PC-9 (cell line): Measurements from ENCODE around the gene CABLES2. TPM values are rescaled to one million over a fixed set of nuclear protein-coding genes. Genes with fewer than 3 reads are reported as not detected.
A peak's percentile ranks its signal among the peaks of the same experiment; 100 is the strongest.

ENCODE experiments used
- BruUV-seq: library from RNA; stranded (reverse); fragments of 400-500 nt; replicated peaks from 2 replicates; lab custom pipeline; 2021; lab: Mats Ljungman, UMichigan
- CTCF ChIA-PET: fragments of 300-600 bp; sonication (Branson Sonifier 250); formaldehyde crosslinking; loops from one replicate; lab custom pipeline; 2022; ENCODE audit warnings: antibody characterized with exemption; lab: Charles Lee
- POLR2A ChIA-PET: fragments of 300-600 bp; sonication (Branson Sonifier 250); formaldehyde crosslinking; loops from one replicate; lab custom pipeline; 2022; ENCODE audit warnings: antibody characterized with exemption; ENCODE audit not compliant: unreplicated experiment; lab: Charles Lee
- DNase-seq, 2 experiments: peaks; one replicate each; pipeline versions ENCODE4 v3.0.0 to v3.0.0-alpha.2; 2015 to 2022; ENCODE audit warnings: mixed read lengths in 1 of 2
- H2AFZ ChIP-seq: fragments of 200-600 bp; sonication (generic); 2 replicates; pipeline ENCODE4 v1.8.1; 2017; ENCODE audit warnings: antibody characterized with exemption
- H3F3A ChIP-seq: fragments of 200-600 bp; sonication (generic); 2 replicates; pipeline ENCODE4 v1.8.1; 2017; ENCODE audit warnings: antibody characterized with exemption, mild to moderate bottlenecking, low read depth; ENCODE audit not compliant: insufficient read depth
- H3K27ac ChIP-seq: fragments of 200-600 bp; sonication (generic); 2 replicates; pipeline ENCODE4 v1.6.1; 2016; ENCODE audit warnings: mixed run types
- H3K27me3 ChIP-seq: fragments of 200-600 bp; sonication (generic); 2 replicates; pipeline ENCODE4 v1.6.1; 2016; ENCODE audit warnings: low read depth, mixed run types; ENCODE audit not compliant: insufficient read depth
- H3K36me3 ChIP-seq: fragments of 200-600 bp; sonication (generic); 2 replicates; pipeline ENCODE4 v1.6.1; 2016; ENCODE audit warnings: low read depth, mixed run types
- H3K4me1 ChIP-seq: fragments of 200-600 bp; sonication (generic); replicated peaks from 2 replicates; pipeline ENCODE4 v1.6.1; 2016; ENCODE audit warnings: mixed run types; ENCODE audit not compliant: insufficient read depth
- H3K4me2 ChIP-seq: fragments of 200-600 bp; sonication (generic); 2 replicates; pipeline ENCODE4 v1.6.1; 2017; ENCODE audit warnings: mixed run types
- H3K4me3 ChIP-seq: fragments of 200-600 bp; sonication (generic); 2 replicates; pipeline ENCODE4 v1.6.1; 2016; ENCODE audit warnings: mixed run types
- H3K79me2 ChIP-seq: fragments of 200-600 bp; sonication (generic); 2 replicates; pipeline ENCODE4 v1.6.1; 2017; ENCODE audit warnings: low read depth, mixed run types
- H3K9me2 ChIP-seq: fragments of 200-600 bp; sonication (generic); 2 replicates; pipeline ENCODE4 v1.8.1; 2017; ENCODE audit warnings: mild to moderate bottlenecking; ENCODE audit not compliant: insufficient read depth
- H3K9me3 ChIP-seq: fragments of 200-600 bp; sonication (generic); 2 replicates; pipeline ENCODE4 v1.8.1; 2016; ENCODE audit warnings: low read depth; ENCODE audit not compliant: insufficient read depth
- H4K20me1 ChIP-seq: fragments of 200-600 bp; sonication (generic); 2 replicates; pipeline ENCODE4 v1.8.1; 2017; ENCODE audit not compliant: insufficient read depth
- EZH2 ChIP-seq: fragments of 200-600 bp; sonication (generic); IDR thresholded peaks from 2 replicates; pipeline ENCODE4 v1.8.0; 2017; ENCODE audit warnings: antibody characterized with exemption, low read depth
- intact Hi-C: fragments of 100-400 bp; cut with micrococcal nuclease; formaldehyde crosslinking; loops from one replicate; pipeline ENCODE4 v1.10.0; 2022; ENCODE audit not compliant: unreplicated experiment
- total RNA-seq: library from RNA; stranded (reverse); gene quantifications from 2 replicates; pipeline ENCODE4 v1.2.3, GENCODE V29; 2021
- TF ChIP-seq, protein P1 (sequence below): fragments of 200-600 bp; sonication (generic); conservative IDR thresholded peaks from 2 replicates; pipeline ENCODE4 v1.6.1; 2017; ENCODE audit warnings: mixed run types, antibody characterized with exemption, mild to moderate bottlenecking, moderate library complexity

Gene CABLES2
- total RNA-seq, 1 experiment from 2014 or later: 14.1 TPM

DNA sequence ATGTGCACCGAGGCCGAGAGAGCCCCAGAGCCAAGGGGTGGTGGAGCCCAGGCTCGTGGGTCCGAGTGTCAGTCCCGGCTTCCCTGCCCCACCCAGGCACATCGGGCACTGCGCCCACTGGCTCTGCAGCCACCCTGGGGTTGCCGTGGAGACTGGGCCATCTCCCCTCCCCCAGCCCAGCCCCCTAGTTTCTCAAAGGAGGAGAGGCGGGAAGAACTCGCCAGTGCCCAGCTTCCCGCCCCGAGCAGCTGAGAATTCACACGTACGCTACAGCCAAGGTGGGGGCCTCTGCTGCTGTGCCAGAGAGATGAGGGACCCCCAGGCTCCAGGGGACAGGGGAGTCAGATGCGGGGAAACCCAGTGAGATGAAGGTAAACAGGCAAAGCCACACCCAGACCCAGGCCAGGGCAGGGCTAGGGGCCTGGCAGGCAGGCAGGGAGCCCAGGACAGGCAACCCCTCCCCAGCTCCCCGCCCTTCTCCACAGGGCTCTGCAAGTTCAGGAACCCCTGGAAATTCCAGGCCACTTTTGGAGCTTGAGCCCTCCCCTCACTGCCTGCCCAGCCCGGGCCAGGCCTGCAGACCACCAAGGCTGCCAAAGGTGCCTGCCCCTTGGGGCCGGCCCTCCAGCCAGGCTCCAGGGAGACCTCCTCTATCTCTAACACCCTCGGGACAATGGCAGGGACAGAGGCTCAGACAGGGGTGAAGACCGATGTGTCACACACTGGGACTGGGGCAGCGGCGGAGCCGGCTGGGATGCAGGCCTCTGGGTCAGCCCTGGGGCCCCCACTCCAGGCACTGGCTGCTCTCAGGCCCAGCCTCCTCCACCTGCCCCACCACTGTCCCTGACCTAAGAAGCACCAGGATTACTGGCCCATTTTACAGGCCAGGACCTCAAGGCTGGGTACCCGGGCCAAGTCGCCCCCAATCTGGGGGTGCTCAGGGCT is 46.0 kb downstream of the CABLES2 start:
- no peaks in the 10 kb centered on the region for H3K9me3 ChIP-seq
- H3K4me2 ChIP-seq: peak overlapping the region; percentile 96
- H3K27ac ChIP-seq: peak overlapping the region; percentile 92
- H3K27me3 ChIP-seq: no peaks in the 10 kb centered on the region
- intact Hi-C loops: no loop called here
- H3K36me3 ChIP-seq: 0 out of 2 replicates have a peak, but pooled peaks cover 5% of the 10 kb centered on the region
- H3K4me1 ChIP-seq: peaks cover 74% of the 10 kb centered on the region
- CTCF ChIA-PET: no interaction called here
- H3K4me3 ChIP-seq: peak overlapping the region; percentile 78
- peak; percentile 70 to 89 for DNase-seq
- TF ChIP-seq, protein P1, sequence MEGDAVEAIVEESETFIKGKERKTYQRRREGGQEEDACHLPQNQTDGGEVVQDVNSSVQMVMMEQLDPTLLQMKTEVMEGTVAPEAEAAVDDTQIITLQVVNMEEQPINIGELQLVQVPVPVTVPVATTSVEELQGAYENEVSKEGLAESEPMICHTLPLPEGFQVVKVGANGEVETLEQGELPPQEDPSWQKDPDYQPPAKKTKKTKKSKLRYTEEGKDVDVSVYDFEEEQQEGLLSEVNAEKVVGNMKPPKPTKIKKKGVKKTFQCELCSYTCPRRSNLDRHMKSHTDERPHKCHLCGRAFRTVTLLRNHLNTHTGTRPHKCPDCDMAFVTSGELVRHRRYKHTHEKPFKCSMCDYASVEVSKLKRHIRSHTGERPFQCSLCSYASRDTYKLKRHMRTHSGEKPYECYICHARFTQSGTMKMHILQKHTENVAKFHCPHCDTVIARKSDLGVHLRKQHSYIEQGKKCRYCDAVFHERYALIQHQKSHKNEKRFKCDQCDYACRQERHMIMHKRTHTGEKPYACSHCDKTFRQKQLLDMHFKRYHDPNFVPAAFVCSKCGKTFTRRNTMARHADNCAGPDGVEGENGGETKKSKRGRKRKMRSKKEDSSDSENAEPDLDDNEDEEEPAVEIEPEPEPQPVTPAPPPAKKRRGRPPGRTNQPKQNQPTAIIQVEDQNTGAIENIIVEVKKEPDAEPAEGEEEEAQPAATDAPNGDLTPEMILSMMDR: no peak
- no peak for TF ChIP-seq EZH2
- H3K9me2 ChIP-seq: no peaks in the 10 kb centered on the region
- peaks cover 26% of the 10 kb centered on the region for H4K20me1 ChIP-seq
- POLR2A ChIA-PET: interaction anchor here (0.6 to 2.3 kb wide), 3 partner anchors 11 to 33 kb away, joined by 5 to 21 read pairs (median 5); no protein-coding TSS in a partner anchor
- no peak overlapping the region for H2AFZ ChIP-seq
- no TSS peak for BruUV-seq
- H3F3A ChIP-seq: peaks cover 67% of the 10 kb centered on the region
- peaks cover 85% of the 10 kb centered on the region for H3K79me2 ChIP-seq

DNA sequence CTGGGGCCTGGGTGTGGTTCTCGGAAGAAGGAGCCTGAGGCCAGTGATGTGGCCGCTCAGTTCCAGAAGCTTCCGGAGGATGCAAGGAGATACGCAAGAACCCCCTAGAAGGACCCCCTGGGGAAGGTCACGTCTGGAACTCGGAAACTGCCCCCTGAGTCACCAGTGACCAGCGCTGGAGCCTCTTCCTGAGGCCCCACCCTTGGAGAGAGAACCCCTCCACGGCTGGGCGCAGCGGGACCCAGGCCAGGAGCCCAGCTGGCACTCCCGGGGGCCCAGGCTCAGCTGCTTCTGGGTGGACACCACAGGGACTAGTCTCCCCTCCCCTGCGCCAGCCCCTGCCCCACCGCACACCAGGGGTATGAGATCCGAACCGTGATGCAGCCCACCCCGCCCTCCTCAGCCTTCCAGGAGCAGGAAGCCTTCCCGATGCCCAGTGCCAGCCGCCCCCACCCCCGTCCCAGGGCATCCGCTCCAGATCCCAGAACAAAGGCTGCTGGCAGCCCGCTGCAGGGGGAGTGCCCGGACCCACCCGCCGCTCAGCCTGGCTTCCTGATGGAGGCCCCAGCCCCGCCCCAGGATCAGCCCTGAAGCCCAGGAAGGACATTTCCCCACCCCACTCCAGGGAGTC is 47.5 kb downstream of the CABLES2 start:
- Histone ChIP-seq H3K36me3 (0 out of 2 replicates have a peak, but pooled peaks cover under 1% of the 10 kb centered on the region), H3K27me3 (no peaks in the 10 kb centered on the region), H3K9me2 (no peaks in the 10 kb centered on the region), H3K9me3 (no peaks in the 10 kb centered on the region), H4K20me1 (peaks cover 19% of the 10 kb centered on the region), H3K4me1 (peaks cover 89% of the 10 kb centered on the region), H2AFZ (no peak overlapping the region), H3K79me2 (peaks cover 85% of the 10 kb centered on the region), H3K27ac (peak overlapping the region; percentile 86), H3F3A (peaks cover 74% of the 10 kb centered on the region), H3K4me2 (peak overlapping the region; percentile 91), H3K4me3 (peak overlapping the region; percentile 55; the same call in 1 of the 2 replicates)
- DNase-seq: peak in 1 of 2 experiments; percentile 99
- BruUV-seq: no TSS peak
- intact Hi-C loops: loop anchor here (1.0 to 5.0 kb wide), 6 partner anchors 9 to 263 kb away; partner anchors contain the start of genes ADRM1, PSMA7 and SS18L1
- ChIA-PET CTCF (interaction anchor here (1.0 to 1.1 kb wide), 3 partner anchors 10 to 23 kb away, joined by 3 to 8 read pairs (median 4); no protein-coding TSS in a partner anchor), POLR2A (interaction anchor here (0.7 to 2.4 kb wide), 5 partner anchors 10 to 1178 kb away, joined by 3 to 26 read pairs (median 7); no protein-coding TSS in a partner anchor)
- no peak for TF ChIP-seq EZH2
- TF ChIP-seq, protein P1: no peak

DNA sequence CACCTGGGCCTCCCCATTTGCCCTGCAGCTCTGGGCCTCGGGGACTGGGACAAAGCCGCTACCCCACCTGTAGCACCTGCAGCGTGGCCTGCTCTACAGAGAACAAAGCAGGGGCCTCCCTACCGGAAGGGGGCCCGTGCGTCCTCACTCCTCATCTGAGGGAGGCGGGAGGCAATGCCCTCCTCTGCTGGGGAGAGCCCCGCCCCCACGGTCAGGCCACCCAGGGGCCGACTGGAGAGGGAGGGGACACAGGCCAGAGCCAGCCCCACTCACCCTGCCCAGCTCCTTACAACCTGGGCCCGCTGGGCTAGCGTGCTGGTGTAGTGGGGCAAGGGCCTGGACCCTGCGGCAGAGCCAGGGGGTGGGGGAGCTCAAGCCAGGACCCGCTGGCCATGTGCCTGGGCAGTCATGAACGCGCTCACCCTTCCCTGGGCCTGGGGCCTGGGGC is 48.0 kb downstream of the CABLES2 start:
- H3K4me2 ChIP-seq: peak overlapping the region; percentile 91
- no peaks in the 10 kb centered on the region for H3K36me3 ChIP-seq
- H3K4me3 ChIP-seq: peak overlapping the region; percentile 55
- ChIA-PET POLR2A (interaction anchor here (0.6 to 2.4 kb wide), 6 partner anchors 9 to 1179 kb away, joined by 3 to 26 read pairs (median 6); no protein-coding TSS in a partner anchor), CTCF (interaction anchor here (1.0 to 1.1 kb wide), 3 partner anchors 9 to 23 kb away, joined by 3 to 8 read pairs (median 4); no protein-coding TSS in a partner anchor)
- H4K20me1 ChIP-seq: peaks cover 17% of the 10 kb centered on the region
- TF ChIP-seq EZH2: no peak
- TF ChIP-seq, protein P1: no peak; the same call in 1 of the 2 replicates
- no peaks in the 10 kb centered on the region for H3K9me2 ChIP-seq
- no TSS peak for BruUV-seq
- H3K27me3 ChIP-seq: no peaks in the 10 kb centered on the region
- H3K4me1 ChIP-seq: peaks cover 92% of the 10 kb centered on the region
- intact Hi-C loops: loop anchor here (1.0 to 5.0 kb wide), 6 partner anchors 9 to 263 kb away; partner anchors contain the start of genes ADRM1, PSMA7 and SS18L1
- DNase-seq: peak in 1 of 2 experiments; percentile 98
- H2AFZ ChIP-seq: no peak overlapping the region
- H3K79me2 ChIP-seq: peaks cover 85% of the 10 kb centered on the region
- H3K27ac ChIP-seq: peak overlapping the region; percentile 86
- no peaks in the 10 kb centered on the region for H3K9me3 ChIP-seq
- peaks cover 73% of the 10 kb centered on the region for H3F3A ChIP-seq
